DMS153 treated with DMSO at 0.1 percent for 48 hours (cell line): ENCODE results near the gene FAM228B.
A peak's percentile ranks its signal among the peaks of the same experiment; 100 is the strongest.
"Not testable (repeated sequence)": the region's sequence is repeated elsewhere in the genome, so short reads cannot be mapped to it uniquely, and the experiment has no call there.

Experiments
- DNase-seq: peaks from one replicate; lab custom pipeline; 2025; ENCODE audit not compliant: unreplicated experiment; lab: John Stamatoyannopoulos, UW

The FAM228B gene

DNA sequence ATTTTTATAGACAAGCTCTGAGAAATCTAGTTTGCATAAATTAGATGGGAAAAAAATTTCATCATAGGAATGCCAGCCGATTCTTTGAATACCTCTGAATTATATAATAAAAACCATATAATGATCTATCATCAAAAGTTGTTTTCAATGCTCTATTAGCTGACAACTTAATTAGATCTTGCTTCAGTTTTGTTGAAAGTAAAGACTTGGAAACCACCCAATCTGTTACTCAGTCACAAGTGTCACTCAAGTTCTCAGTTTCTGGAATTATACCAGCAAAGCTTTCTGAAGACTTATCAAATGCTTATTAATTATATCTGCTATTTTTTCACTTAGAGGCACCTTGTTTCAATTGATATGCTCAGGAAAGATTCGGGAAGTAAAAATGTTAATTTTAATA lies 21.3 kb upstream of the FAM228B start:
- no peak for DNase-seq

DNA sequence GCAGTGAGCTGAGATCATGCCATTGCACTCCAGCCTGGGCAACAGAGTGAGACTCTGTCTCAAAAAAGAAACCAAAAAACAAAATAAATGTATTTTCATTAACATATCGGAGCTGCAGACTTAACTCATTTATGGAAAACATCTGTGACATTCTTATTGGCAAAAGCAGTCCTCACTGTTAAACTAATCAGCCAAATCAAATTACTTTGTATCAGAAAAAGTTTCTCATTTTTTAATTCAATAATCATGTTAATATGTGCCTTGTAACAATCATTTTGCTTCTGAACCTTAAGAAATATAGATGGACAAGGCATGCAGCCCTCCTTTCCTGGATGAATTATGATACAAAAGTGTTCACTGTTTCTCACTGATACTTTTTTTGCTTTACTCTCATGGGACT lies 20.6 kb upstream of the FAM228B start:
- no peak for DNase-seq

DNA sequence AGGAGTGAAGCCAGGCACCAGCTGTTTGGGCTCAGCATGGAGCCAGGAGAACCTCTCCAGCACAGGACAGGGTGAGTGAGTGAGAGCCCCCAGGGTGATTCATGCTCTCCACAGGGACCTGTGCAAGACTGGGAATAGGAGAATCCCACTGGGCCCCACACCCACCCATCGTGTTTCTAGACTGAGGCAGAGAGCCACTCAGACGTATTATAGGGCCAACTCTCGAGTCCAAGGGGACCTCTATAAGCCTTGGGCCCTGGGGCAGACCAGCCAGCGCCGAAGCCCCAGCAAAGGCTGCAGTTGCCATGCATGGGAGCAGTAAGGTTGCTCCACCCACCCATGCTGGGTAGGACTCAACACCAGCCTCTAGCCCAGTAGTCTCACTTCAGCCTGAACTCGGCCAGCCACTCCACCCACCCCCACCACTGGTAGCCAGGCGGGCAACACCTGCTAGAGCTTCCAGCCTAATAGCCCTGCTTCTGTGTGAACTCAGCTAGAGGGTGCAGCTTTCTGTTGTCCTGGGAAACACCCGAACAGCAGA lies 19.1 kb upstream of the FAM228B start:
- DNase-seq = no peak

DNA sequence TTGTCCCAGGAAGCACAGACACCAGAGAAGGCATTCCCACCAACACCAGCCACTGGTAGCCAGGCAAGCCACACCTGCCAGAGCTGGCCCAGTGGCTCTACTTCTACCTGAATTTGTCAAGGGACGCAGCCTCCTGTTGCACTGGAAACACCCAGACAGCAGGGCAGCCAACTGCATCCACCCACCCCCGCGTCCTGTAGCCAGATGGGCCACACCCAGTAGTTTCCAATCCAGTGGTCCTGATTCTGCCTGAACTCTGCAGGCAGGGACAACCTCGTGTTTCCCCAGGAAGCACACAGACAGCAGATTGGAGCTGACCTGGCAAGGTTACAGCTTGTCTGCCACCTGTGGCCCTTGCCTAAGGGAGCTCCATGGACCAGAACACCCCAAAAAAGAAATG lies 18.4 kb upstream of the FAM228B start:
- no peak for DNase-seq

DNA sequence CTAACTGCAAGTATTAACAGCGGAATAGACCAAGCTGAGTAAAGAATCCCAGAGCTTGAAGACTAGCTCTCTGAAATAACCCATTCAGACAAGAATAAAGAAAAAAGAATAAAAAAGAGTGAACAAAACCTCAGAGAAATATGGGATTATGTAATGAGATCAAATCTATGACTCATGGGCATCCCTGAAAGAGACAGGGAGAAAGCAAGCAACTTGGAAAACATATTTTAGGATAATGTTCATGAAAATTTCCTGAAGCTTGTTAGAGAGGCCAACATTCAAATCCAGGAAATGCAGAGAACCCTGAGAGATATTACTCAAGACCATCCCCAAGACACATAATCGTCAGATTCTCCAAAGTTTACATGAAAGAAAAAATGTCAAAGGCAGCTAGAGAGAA lies 17.5 kb upstream of the FAM228B start:
- DNase-seq = no peak

DNA sequence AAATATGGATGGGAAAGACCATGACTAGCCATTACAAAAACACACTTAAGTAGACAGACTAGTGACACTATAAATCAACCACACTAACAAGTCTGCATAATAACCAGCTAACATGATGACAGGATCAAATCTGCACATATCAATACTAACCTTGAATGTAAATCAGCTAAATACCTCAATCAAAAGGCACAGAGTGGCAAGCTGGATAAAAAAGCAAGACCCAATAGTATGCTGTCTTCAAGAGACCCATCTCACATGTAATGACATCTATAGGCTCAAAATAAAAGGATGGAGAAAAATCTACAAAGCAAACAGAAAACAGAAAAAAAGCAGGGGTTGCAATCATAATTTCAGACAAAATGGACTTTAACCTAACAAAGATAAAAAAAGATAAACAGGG lies 16.5 kb upstream of the FAM228B start:
- no peak for DNase-seq

DNA sequence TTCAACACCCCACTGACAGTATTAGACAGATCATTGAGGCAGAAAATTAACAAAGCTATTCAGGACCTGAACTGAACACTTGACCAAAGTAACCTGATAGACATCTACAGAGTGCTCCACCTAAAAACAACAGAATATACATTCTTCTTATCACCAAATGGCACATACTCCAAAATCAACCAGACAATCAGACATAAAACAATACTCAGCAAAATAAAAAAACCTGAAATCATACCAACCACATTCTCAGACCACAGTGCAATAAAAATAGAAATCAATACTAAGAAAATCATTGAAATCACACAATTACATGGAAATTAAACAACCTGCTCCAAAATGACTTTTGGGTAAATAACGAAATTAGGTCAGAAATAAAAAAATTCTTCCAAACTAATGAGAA lies 15.9 kb upstream of the FAM228B start:
- no peak for DNase-seq

DNA sequence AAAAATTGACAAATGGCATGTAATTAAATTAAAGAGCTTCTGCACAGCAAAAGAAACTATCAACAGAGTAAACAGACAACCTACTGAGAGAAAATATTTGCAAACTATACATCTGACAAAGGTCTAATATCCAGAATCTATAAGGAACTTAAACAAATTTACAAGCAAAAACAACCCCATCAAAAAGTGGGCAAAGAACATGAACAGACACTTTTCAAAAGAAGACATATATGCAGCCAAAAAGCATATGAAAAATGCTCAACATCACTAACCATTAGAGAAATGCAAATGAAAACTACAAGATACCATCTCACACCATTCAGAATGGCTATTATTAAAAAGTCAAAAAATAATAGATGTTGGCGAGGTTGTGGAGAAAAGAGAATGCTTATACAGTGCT lies 13.8 kb upstream of the FAM228B start:
- DNase-seq = not testable (repeated sequence)

DNA sequence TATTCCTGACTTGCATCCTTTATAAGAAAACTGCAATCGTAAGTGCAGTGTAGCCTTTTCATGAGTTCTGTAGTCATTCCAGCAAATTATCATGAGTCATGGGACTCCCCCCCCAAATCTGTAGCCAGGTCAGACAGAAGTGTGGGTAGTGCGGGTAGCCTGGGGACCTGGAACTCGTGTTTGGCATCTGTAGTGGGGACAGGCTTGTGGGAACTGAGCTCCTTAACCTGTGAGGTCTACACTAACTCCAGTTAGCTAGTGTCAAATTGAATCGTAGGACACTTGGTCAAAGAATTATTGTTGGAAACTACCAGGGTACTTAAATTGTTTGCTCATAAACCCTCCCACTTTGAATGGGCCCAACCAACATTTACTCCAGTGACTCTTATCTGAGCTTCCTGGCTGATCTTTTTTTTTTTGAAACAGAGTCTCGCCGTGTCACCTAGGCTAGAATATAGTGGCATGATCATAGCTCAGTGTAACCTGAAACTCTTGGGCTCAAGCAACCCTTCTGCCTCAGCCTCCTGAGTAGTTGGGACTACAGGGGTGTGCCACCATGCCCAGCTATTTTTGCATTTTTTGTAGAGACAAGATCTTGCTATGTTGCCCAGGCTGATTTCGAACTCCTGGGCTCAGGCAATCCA lies 12.5 kb upstream of the FAM228B start:
- DNase-seq = no peak

DNA sequence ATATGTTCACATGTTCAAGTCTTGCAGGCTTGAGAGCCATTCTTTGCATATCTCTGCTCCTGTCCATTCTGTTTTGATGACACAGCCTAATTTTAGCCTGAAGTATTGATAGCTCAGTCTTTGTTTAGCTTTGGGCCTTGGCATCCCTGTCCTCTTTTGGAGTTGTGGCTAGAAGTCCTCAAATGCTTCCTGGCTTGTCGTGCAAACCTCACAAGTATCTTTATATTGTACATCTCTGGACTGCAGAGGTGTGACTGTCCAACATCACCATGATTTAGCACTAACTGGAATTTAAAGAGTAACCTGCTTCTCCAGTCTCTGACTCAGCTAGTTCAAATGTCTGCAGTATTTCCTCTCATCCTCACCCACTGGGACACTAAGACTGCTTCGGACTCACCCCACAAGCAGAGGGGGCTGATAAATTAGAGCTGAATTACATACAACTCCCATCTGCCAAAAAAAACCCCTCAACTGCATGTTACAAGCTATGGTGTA lies 11.8 kb upstream of the FAM228B start:
- DNase-seq = no peak

DNA sequence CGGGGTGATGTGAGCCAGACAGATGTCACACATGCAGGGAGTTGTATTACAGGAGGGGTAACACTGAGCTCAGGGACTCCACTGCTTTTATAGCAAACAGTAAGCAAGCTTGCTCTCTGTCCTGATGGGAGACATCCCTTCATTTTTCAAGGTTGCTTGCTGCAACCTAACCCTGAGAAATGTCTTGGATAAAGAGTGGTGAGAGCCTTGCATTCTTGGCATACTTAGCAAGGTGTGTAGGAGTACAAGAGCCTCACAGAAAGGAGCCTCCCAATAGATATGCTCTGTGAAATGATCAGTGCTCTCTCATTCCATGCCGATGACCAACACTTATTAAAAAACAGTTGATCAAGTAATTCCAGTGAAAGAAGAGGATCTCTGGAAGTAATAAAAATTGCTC lies 8.2 kb upstream of the FAM228B start:
- no peak for DNase-seq

DNA sequence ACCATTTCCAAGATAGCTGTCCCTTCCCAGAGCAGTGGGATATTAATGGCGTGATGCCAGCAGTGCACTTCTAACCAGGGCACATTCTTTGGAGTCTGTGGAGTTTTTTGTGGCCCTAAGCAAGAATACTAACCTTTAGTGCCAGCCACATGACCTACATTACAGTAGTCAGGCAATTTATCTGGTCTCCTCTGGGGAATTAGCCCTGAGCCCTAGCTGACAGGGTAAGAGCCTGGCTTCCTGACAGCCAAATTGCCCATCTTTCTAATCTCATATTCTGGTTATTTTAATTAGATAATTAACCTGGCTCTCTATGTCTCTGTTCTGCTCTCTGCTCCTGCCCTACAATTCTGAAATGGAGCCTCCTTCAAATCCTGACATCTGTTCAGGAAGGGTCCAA lies 5.4 kb upstream of the FAM228B start:
- DNase-seq = no peak

DNA sequence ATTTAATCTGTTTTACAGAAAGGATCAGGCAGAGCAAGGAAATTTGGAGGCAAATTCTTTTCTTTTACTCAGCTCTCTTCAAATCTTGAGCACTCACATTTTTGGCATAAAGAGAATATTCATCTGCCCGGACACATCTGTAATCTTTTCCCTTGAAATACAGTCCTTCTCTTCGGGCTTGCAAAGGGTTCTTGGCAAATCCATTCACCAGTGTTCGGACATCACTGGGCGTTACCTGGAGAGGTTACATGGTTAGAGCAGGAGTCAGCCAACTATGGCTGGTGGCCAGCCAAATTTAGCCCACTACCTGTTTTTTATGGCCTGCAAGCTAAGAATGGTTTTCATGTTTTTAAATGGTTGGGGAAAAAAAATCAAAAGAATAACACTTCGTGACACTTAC lies 2.2 kb upstream of the FAM228B start:
- DNase-seq = no peak

DNA sequence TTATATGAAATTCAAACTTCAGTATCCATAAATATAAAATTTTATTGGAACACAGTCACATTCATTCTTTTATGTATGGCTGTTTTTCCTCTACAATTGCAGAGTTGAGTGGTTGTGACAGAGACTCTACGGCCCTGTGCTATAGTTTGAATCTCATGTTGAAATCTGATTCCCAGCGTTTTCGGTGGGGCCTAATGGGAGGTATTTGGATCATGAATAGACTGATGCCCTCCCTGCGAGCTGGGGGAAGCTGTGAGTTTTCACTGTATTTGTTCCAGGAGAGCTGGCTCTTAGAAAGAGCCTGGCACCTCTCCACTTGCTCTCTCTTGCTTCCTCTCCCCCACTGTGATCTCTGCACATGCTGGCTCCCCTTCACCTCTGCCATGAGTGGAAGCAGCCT lies 1.8 kb upstream of the FAM228B start:
- no peak for DNase-seq

DNA sequence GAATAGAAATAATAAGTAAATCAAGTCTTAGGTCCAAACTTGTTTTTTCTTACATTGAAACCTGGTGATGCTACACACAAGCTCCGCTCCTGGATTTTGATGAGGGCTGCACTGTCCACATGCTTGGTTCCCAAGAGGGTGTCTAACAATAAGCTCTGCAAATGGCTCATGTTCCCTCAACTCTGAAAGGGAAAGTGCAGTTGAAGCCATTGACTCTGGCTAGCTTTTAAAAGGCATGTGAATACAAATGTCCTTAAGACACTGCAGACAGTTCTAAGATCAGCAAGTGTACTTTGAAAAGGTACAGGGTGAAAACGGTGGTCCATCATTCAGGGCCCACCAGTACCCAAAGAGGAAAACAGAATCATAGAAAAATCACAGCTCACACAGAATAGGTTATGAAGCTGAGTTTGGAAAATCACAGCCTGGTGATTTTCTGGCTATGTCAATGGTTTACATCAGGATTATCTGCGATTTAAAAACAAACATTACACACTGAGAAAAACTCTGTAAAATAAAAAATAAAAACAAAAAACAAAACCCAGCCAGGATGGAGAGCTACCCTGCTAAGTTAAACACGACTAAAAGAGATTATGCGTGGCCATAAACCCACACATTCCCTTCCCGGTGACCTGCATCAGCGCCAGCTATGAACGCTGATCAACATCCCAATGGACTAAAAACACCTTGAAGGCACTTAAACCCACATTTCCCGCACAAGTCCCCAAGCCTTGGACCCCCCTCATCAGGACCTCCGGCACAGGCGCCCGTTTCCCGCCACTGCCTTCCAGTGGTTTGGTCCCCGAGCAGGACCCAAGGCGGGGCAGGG lies 689 bp upstream of the FAM228B start:
- no peak for DNase-seq

DNA sequence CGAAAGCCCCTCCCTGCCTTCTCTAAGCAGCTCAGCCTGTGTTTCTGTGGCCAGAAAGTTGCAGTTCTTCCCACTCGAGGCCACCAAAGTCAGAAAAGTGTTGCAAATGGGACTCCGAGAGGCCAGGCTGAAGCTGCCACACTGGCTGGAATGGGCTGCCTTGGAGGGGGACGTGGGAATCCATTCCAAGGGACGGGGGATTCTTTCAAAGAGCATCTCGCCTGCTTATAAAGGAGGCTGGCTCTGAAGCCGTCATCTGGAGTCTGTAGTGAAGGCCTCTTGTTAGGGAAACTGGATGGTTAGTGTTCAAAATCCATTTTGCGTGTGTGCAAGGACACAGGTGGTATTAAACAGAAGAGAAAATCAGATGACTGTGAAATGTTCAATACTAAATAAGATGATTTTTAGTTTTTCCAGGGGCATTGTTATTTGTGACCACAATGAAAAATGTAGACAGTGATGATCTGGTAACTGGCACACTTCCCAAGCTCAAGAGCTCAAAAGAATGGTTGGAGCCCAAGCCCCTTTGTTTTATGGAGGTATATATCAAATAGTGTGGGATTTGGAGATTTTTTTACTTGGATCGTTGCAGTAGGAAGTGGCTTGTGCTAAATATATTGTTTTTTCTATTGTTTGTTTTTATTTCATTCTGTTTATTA lies 782 bp downstream of the FAM228B start:
- peak; percentile 35 for DNase-seq

DNA sequence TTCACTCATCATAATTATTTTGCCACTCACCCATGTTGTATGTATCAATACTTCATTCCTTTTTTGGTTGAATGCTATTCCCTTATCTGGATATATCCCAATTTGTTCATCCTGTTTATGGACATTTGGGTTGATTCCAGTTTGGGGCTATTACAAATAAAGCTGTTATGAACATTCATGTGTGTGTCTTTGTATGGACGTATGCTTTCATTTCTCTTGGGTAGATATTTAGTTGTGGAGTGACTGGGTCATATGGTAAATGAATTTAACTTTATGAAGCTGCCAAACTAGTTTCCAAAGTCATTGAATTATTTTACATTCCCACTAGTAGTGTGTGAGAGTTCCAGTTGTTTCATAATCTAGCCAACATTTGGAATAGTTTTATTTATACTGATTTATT lies 2.7 kb downstream of the FAM228B start:
- no peak for DNase-seq

DNA sequence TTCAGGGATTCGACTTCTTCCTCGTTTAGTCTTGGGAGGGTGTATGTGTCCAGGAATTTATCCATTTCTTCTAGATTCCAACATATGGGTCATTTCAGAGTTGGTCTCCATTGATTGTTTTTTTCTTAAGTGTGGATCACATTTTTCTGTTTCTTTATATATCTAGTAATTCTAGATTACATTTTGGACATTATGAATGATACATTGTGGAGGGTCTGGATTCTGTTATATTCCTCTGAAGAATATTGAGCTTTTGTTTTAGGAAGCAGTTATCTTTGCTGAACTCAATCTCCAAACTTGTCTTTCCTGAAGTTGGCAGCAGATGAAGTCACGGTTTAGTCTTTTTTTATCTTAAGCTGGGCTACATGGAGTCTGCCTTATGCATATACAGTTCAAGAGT lies 9.3 kb downstream of the FAM228B start:
- DNase-seq = no peak

DNA sequence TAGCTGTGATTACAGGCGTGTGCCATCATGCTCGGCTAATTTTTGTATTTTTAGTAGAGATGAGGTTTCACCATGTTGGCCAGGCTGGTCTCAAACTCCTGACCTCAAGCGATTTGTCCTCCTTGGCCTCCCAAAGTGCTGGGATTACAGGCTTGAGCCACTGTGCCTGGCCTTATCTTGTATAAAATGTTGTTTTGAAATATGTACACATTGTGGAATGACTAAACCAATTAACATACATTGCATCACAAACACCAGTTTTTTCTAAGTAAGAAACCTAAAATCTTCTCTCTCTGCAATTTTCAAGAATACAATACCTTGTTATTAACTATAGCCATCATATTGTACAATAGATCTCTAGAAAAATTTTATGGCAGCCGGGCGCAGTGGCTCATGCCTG lies 17.0 kb downstream of the FAM228B start:
- DNase-seq = not testable (repeated sequence)

DNA sequence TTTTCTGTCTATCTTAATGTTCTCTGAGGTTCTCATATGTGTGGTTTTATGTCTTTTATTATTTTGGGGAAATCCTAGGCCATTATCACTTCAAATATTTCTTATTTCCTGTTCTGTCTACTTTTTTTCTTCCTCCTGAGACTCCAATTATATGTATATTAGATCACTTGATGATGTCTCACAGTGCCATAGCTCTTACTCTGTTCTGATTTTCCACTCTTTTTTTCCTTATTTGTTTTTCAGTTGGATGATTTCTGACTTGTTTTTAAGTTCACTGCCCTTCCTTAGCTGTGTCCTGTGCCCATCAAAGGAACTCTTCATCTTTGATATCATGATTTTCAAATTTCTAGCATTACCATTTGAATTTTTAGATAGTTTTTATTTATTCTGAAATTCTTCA lies 24.1 kb downstream of the FAM228B start:
- DNase-seq = no peak

DNA sequence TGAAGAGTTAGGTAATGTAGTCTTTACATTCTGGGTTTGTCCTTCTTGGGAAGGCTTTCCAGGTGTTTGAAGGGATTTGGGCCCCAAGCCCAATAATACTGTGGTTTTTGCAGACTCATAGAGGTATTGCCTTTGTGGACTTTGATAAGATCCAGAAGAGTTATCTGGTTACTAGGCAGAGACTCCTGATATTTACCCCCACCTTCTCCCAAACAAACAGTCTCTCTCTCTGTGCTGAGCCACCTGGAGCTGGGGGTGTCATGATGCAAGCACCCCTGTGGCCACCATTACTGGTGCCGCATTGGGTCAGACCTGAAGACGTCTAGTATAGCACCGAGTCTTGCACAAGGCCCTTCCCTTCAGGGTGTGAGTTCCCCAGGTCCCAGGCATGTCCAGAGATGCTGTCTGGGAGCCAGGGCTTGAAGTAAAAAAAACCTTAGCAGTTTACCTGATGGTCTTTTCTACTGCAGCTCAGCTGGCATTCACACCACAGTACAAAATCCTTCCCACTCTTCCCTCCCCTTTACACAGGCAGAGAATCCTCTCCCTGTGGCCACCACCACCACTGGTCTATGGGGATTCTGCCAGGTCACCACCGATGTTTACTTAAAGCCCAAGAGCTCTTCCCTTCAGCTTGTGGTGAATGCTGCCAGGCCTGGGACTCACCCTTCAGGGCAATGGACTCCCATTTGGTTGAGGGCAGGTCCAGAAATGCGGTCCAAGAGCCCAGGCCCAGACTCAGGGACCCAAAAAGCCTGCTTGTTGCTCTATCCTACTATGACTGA lies 29.3 kb downstream of the FAM228B start:
- DNase-seq = no peak
